GOT3 (cell line): Measurements from ENCODE around the gene LETM1.

Experiments
- DNase-seq: peaks from one replicate; lab custom pipeline; 2025; ENCODE audit warnings: mixed read lengths; lab: John Stamatoyannopoulos, UW

The LETM1 gene

GRCh38 chr4:1762264-1763010 lies 93.5 kb downstream of the LETM1 start:
- no peak for DNase-seq
